ENCODE measurements around the gene SOX4. TPM values are rescaled to one million over a fixed set of nuclear protein-coding genes. Genes with fewer than 3 reads are reported as not detected.

SOX4 gene
- total RNA-seq, 1 donor from 2014 or later, result 132 TPM

GRCh38 chr6:21592953-21593352 lies 598 bp upstream of the SOX4 start:
- DNase-seq (ENCODE audit: low spot score), result no peak
- Mint-ChIP-seq H3K4me3 (ENCODE audit: unreplicated experiment) (no peak overlapping the region), H3K9me3 (ENCODE audit: unreplicated experiment) (no peaks in the 10 kb centered on the region), H3K4me1 (ENCODE audit: unreplicated experiment) (peaks cover 13% of the 10 kb centered on the region), H3K36me3 (ENCODE audit: low read depth, unreplicated experiment) (peaks cover 24% of the 10 kb centered on the region), H3K27me3 (ENCODE audit: unreplicated experiment) (peaks cover 12% of the 10 kb centered on the region), H3K27ac (ENCODE audit: unreplicated experiment) (no peak overlapping the region)
- no peak for TF ChIP-seq CTCF (IDR thresholded peaks at IDR 0.05; ENCODE audit: unreplicated experiment)

GRCh38 chr6:21593927-21594415 lies 420 bp downstream of the SOX4 start:
- TF ChIP-seq CTCF (IDR thresholded peaks at IDR 0.05; ENCODE audit: unreplicated experiment), result no peak

GRCh38 chr6:21594416-21595281 lies 1.1 kb downstream of the SOX4 start:
- Mint-ChIP-seq H3K27me3 (ENCODE audit: unreplicated experiment) (peaks cover 11% of the 10 kb centered on the region), H3K4me1 (ENCODE audit: unreplicated experiment) (peaks cover 21% of the 10 kb centered on the region), H3K4me3 (ENCODE audit: unreplicated experiment) (peak overlapping the region; percentile 98), H3K9me3 (ENCODE audit: unreplicated experiment) (no peaks in the 10 kb centered on the region), H3K36me3 (ENCODE audit: low read depth, unreplicated experiment) (peaks cover 31% of the 10 kb centered on the region), H3K27ac (ENCODE audit: unreplicated experiment) (peak overlapping the region; percentile 90)
- peak; percentile 38 for DNase-seq (ENCODE audit: low spot score)
- TF ChIP-seq CTCF (IDR thresholded peaks at IDR 0.05; ENCODE audit: unreplicated experiment), result no peak

More at GRCh38 chr6:21593927-21594415, 420 bp downstream of the SOX4 start:
- Mint-ChIP-seq H3K4me3 (ENCODE audit: unreplicated experiment) (no peak overlapping the region), H3K27ac (ENCODE audit: unreplicated experiment) (no peak overlapping the region), H3K27me3 (ENCODE audit: unreplicated experiment) (peaks cover 11% of the 10 kb centered on the region), H3K9me3 (ENCODE audit: unreplicated experiment) (no peaks in the 10 kb centered on the region), H3K36me3 (ENCODE audit: low read depth, unreplicated experiment) (peaks cover 31% of the 10 kb centered on the region), H3K4me1 (ENCODE audit: unreplicated experiment) (peaks cover 16% of the 10 kb centered on the region)
- peak; percentile 19 for DNase-seq (ENCODE audit: low spot score)

- Mint-ChIP-seq H3K27ac (ENCODE audit: unreplicated experiment) (peak overlapping the region; percentile 88), H3K4me1 (ENCODE audit: unreplicated experiment) (peaks cover 22% of the 10 kb centered on the region), H3K4me3 (ENCODE audit: unreplicated experiment) (peak overlapping the region; percentile 100), H3K27me3 (ENCODE audit: unreplicated experiment) (peaks cover 14% of the 10 kb centered on the region), H3K9me3 (ENCODE audit: unreplicated experiment) (no peaks in the 10 kb centered on the region), H3K36me3 (ENCODE audit: low read depth, unreplicated experiment) (peaks cover 31% of the 10 kb centered on the region)
- DNase-seq (ENCODE audit: low spot score), result peak; percentile 35
- peak; percentile 20 for TF ChIP-seq CTCF (IDR thresholded peaks at IDR 0.05; ENCODE audit: unreplicated experiment)
Measured at GRCh38 chr6:21595285-21596144, 2.0 kb downstream of the SOX4 start.

Data from endothelial cell (in vitro differentiated cells).